ENCODE measurements around the gene EIF2AK2. TPM values are rescaled to one million over a fixed set of nuclear protein-coding genes. Genes with fewer than 3 reads are reported as not detected.

EIF2AK2 gene
- total RNA-seq, 6 experiments from 2014 or later = 42.7 to 55.2 (median 45.7) TPM

- no peak for TF ChIP-seq CTCF (IDR thresholded peaks at IDR 0.05)
- DNase-seq = no peak
- H3K9me3 Mint-ChIP-seq = no peaks in the 10 kb centered on the region
- no peaks in the 10 kb centered on the region for H3K27me3 Mint-ChIP-seq (ENCODE audit: insufficient read depth)
- H3K4me1 Mint-ChIP-seq (ENCODE audit: low read depth) = peaks cover 17% of the 10 kb centered on the region
- H3K4me3 Mint-ChIP-seq = no peak overlapping the region
- H3K27ac Mint-ChIP-seq = no peak overlapping the region
- peaks cover 46% of the 10 kb centered on the region for H3K36me3 Mint-ChIP-seq (ENCODE audit: low read depth)
These were observed 56.7 kb downstream of the EIF2AK2 start for GRCh38 chr2:37100054-37100453.

GRCh38 chr2:37098416-37099118 lies 58.2 kb downstream of the EIF2AK2 start:
- DNase-seq = no peak
- H3K4me1 Mint-ChIP-seq (ENCODE audit: low read depth) = peaks cover 5% of the 10 kb centered on the region
- no peaks in the 10 kb centered on the region for H3K9me3 Mint-ChIP-seq
- no peak for TF ChIP-seq CTCF (IDR thresholded peaks at IDR 0.05)
- H3K27me3 Mint-ChIP-seq (ENCODE audit: insufficient read depth) = no peaks in the 10 kb centered on the region
- no peak overlapping the region for H3K4me3 Mint-ChIP-seq
- peaks cover 44% of the 10 kb centered on the region for H3K36me3 Mint-ChIP-seq (ENCODE audit: low read depth)
- no peak overlapping the region for H3K27ac Mint-ChIP-seq

- Mint-ChIP-seq H3K27me3 (ENCODE audit: insufficient read depth) (no peaks in the 10 kb centered on the region), H3K4me3 (no peak overlapping the region), H3K27ac (no peak overlapping the region), H3K9me3 (no peaks in the 10 kb centered on the region), H3K4me1 (ENCODE audit: low read depth) (no peaks in the 10 kb centered on the region), H3K36me3 (ENCODE audit: low read depth) (peaks cover 39% of the 10 kb centered on the region)
- TF ChIP-seq CTCF (IDR thresholded peaks at IDR 0.05) = no peak
- DNase-seq = no peak
These were observed 60.2 kb downstream of the EIF2AK2 start for GRCh38 chr2:37096568-37096967.

- peaks cover 22% of the 10 kb centered on the region for H3K36me3 Mint-ChIP-seq (ENCODE audit: low read depth)
- no peak for DNase-seq
- H3K4me1 Mint-ChIP-seq (ENCODE audit: low read depth) = no peaks in the 10 kb centered on the region
These were observed 64.9 kb downstream of the EIF2AK2 start for GRCh38 chr2:37091873-37092272.

GRCh38 chr2:37090019-37090477 lies 66.7 kb downstream of the EIF2AK2 start:
- Mint-ChIP-seq H3K36me3 (ENCODE audit: low read depth) (peaks cover 16% of the 10 kb centered on the region; the same call in 1 of the 2 replicates), H3K9me3 (no peaks in the 10 kb centered on the region), H3K27me3 (ENCODE audit: insufficient read depth) (no peaks in the 10 kb centered on the region), H3K27ac (no peak overlapping the region), H3K4me1 (ENCODE audit: low read depth) (no peaks in the 10 kb centered on the region), H3K4me3 (no peak overlapping the region)
- no peak for TF ChIP-seq CTCF (IDR thresholded peaks at IDR 0.05)
- DNase-seq = no peak

More at GRCh38 chr2:37091873-37092272, 64.9 kb downstream of the EIF2AK2 start:
- TF ChIP-seq CTCF (IDR thresholded peaks at IDR 0.05) = no peak
- Mint-ChIP-seq H3K4me3 (no peak overlapping the region), H3K9me3 (no peaks in the 10 kb centered on the region), H3K27ac (no peak overlapping the region), H3K27me3 (ENCODE audit: insufficient read depth) (no peaks in the 10 kb centered on the region)

All from HFFc6 (cell line).